ENCODE data around the gene PRSS8. TPM values are rescaled to one million over a fixed set of nuclear protein-coding genes. Genes with fewer than 3 reads are reported as not detected.
A peak's percentile ranks its signal among the peaks of the same experiment; 100 is the strongest.
"Not testable (repeated sequence)": the region's sequence is repeated elsewhere in the genome, so short reads cannot be mapped to it uniquely, and the experiment has no call there.

Gene PRSS8
- total RNA-seq, 2 experiments from 2014 or later = not detected

GRCh38 chr16:31167315-31167714 is 31.8 kb upstream of the PRSS8 start:
- Mint-ChIP-seq H3K36me3 (ENCODE audit: low read depth) (no peaks in the 10 kb centered on the region), H3K27me3 (peaks cover 2% of the 10 kb centered on the region), H3K4me1 (no peaks in the 10 kb centered on the region), H3K9me3 (no peaks in the 10 kb centered on the region), H3K4me3 (no peak overlapping the region), H3K27ac (no peak overlapping the region)
- ChIA-PET CTCF (no interaction called here), POLR2A (interaction anchor here (1.3 to 3.4 kb wide), 2 partner anchors 10 to 13 kb away, joined by 4 to 16 read pairs; partner anchors contain the start of gene FUS)
- no peak for DNase-seq

GRCh38 chr16:31157136-31157535 is 21.6 kb upstream of the PRSS8 start:
- H3K4me1 Mint-ChIP-seq = peaks cover 6% of the 10 kb centered on the region
- DNase-seq = no peak
- peaks cover 15% of the 10 kb centered on the region for H3K27me3 Mint-ChIP-seq
- POLR2A ChIA-PET = interaction anchor here (0.9 to 2.7 kb wide), 3 partner anchors 15 to 23 kb away, joined by 3 to 12 read pairs (median 4); partner anchors contain the start of gene FUS
- no peak overlapping the region for H3K27ac Mint-ChIP-seq
- H3K36me3 Mint-ChIP-seq (ENCODE audit: low read depth) = no peaks in the 10 kb centered on the region
- H3K4me3 Mint-ChIP-seq = no peak overlapping the region
- no peaks in the 10 kb centered on the region for H3K9me3 Mint-ChIP-seq
- CTCF ChIA-PET = interaction anchor here (0.5 to 5.2 kb wide), 4 partner anchors 14 to 196 kb away, joined by 3 to 37 read pairs (median 3); no protein-coding TSS in a partner anchor

- not testable (repeated sequence) for H3K9me3 Mint-ChIP-seq; H3K4me3 Mint-ChIP-seq; DNase-seq; H3K27ac Mint-ChIP-seq; H3K4me1 Mint-ChIP-seq; H3K36me3 Mint-ChIP-seq (ENCODE audit: low read depth)
- CTCF ChIA-PET = interaction anchor here (0.6 kb wide), 1 partner anchor 319 kb away, joined by 4 read pairs; no protein-coding TSS in a partner anchor
- POLR2A ChIA-PET = interaction anchor here (2.1 kb wide), 1 partner anchor 8 kb away, joined by 5 read pairs; no protein-coding TSS in a partner anchor
- H3K27me3 Mint-ChIP-seq = peaks cover 12% of the 10 kb centered on the region
Observed at GRCh38 chr16:31150976-31151375, 15.4 kb upstream of the PRSS8 start.

- CTCF ChIA-PET = interaction anchor here (0.6 kb wide), 1 partner anchor 320 kb away, joined by 4 read pairs; no protein-coding TSS in a partner anchor
- POLR2A ChIA-PET = no interaction called here
- no peak within 1 kb of the TSS for H3K4me3 Mint-ChIP-seq
- no peak for DNase-seq
- H3K27ac Mint-ChIP-seq = no peak within 1 kb of the TSS
- no peaks in the 10 kb centered on the region for H3K9me3 Mint-ChIP-seq
- peaks cover 9% of the 10 kb centered on the region for H3K27me3 Mint-ChIP-seq
- H3K36me3 Mint-ChIP-seq (ENCODE audit: low read depth) = no peaks in the 10 kb centered on the region
- peaks cover 2% of the 10 kb centered on the region for H3K4me1 Mint-ChIP-seq
Observed at GRCh38 chr16:31149894-31150890, 14.7 kb upstream of the PRSS8 start, which contains the start of gene PRSS36. PRSS36 (minus strand) TSS chr16:31150066; CDS start chr16:31150035, 31 bp downstream.

DNA sequence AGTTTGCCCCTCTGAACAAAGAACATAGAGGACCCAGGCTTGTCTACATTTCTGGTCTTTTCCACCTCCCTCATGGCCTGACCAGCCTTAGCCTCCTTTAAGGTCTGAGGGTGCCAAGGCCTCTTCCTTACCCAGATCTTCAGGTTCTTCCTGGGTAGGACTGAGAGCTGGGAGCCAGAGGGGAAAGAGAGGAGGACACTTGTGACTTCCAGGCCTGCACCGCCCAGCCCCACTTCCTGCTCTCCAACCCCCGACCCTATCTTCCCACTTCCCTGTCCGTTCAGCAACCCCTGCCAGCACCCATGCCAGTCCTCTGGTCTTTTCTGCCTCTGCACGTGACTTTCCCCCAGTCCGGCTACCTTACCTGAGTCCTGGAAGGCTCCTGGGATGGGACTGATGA is 13.8 kb upstream of the PRSS8 start:
- DNase-seq = no peak
- peaks cover 2% of the 10 kb centered on the region for H3K4me1 Mint-ChIP-seq
- no peak overlapping the region for H3K4me3 Mint-ChIP-seq
- POLR2A ChIA-PET = no interaction called here
- H3K36me3 Mint-ChIP-seq (ENCODE audit: low read depth) = no peaks in the 10 kb centered on the region
- no peak overlapping the region for H3K27ac Mint-ChIP-seq
- peaks cover 9% of the 10 kb centered on the region for H3K27me3 Mint-ChIP-seq
- no peaks in the 10 kb centered on the region for H3K9me3 Mint-ChIP-seq
- CTCF ChIA-PET = no interaction called here

- CTCF ChIA-PET = no interaction called here
- Mint-ChIP-seq H3K9me3 (no peaks in the 10 kb centered on the region), H3K27me3 (peaks cover 9% of the 10 kb centered on the region), H3K4me1 (peaks cover 2% of the 10 kb centered on the region), H3K27ac (no peak overlapping the region), H3K36me3 (ENCODE audit: low read depth) (no peaks in the 10 kb centered on the region), H3K4me3 (no peak overlapping the region)
- POLR2A ChIA-PET = no interaction called here
- no peak for DNase-seq
Observed at GRCh38 chr16:31148896-31149295, 13.4 kb upstream of the PRSS8 start.

GRCh38 chr16:31148281-31148728 is 12.8 kb upstream of the PRSS8 start:
- CTCF ChIA-PET = no interaction called here
- POLR2A ChIA-PET = no interaction called here
- peaks cover 8% of the 10 kb centered on the region for H3K4me1 Mint-ChIP-seq
- no peak overlapping the region for H3K4me3 Mint-ChIP-seq
- no peaks in the 10 kb centered on the region for H3K9me3 Mint-ChIP-seq
- H3K27ac Mint-ChIP-seq = no peak overlapping the region
- no peaks in the 10 kb centered on the region for H3K36me3 Mint-ChIP-seq (ENCODE audit: low read depth)
- H3K27me3 Mint-ChIP-seq = peaks cover 9% of the 10 kb centered on the region
- no peak for DNase-seq

GRCh38 chr16:31147574-31147973 is 12.0 kb upstream of the PRSS8 start:
- DNase-seq = no peak
- no peaks in the 10 kb centered on the region for H3K9me3 Mint-ChIP-seq
- no peak overlapping the region for H3K27ac Mint-ChIP-seq
- no peak overlapping the region for H3K4me3 Mint-ChIP-seq
- H3K27me3 Mint-ChIP-seq = peaks cover 9% of the 10 kb centered on the region
- peaks cover 9% of the 10 kb centered on the region for H3K4me1 Mint-ChIP-seq
- no peaks in the 10 kb centered on the region for H3K36me3 Mint-ChIP-seq (ENCODE audit: low read depth)
- CTCF ChIA-PET = no interaction called here
- POLR2A ChIA-PET = no interaction called here

GRCh38 chr16:31145398-31145990 is 10.0 kb upstream of the PRSS8 start:
- Mint-ChIP-seq H3K36me3 (ENCODE audit: low read depth) (no peaks in the 10 kb centered on the region), H3K4me1 (peaks cover 20% of the 10 kb centered on the region), H3K27ac (no peak overlapping the region), H3K27me3 (peaks cover 9% of the 10 kb centered on the region), H3K9me3 (no peaks in the 10 kb centered on the region), H3K4me3 (no peak overlapping the region)
- no peak for DNase-seq
- POLR2A ChIA-PET = interaction anchor here (8.1 kb wide), 1 partner anchor 33 kb away, joined by 96 read pairs; the partner anchor contains the start of gene FUS
- CTCF ChIA-PET = interaction anchor here (0.7 kb wide), 2 partner anchors 34 to 602 kb away, joined by 4 to 5 read pairs; no protein-coding TSS in a partner anchor

GRCh38 chr16:31144418-31144817 is 8.9 kb upstream of the PRSS8 start:
- H3K9me3 Mint-ChIP-seq; H3K36me3 Mint-ChIP-seq (ENCODE audit: low read depth); H3K4me3 Mint-ChIP-seq; H3K27ac Mint-ChIP-seq; H3K27me3 Mint-ChIP-seq; DNase-seq: not testable (repeated sequence)
- CTCF ChIA-PET = interaction anchor here (1.2 to 3.7 kb wide), 4 partner anchors 14 to 160 kb away, joined by 3 to 71 read pairs (median 36); partner anchors contain the start of genes HSD3B7 and KAT8
- H3K4me1 Mint-ChIP-seq = peaks cover 20% of the 10 kb centered on the region
- POLR2A ChIA-PET = interaction anchor here (1.0 to 8.1 kb wide), 3 partner anchors 27 to 71 kb away, joined by 3 to 96 read pairs (median 3); partner anchors contain the start of genes FUS, KAT8, ZNF646 and ZNF668

GRCh38 chr16:31143694-31144148 is 8.2 kb upstream of the PRSS8 start:
- Mint-ChIP-seq H3K4me1 (peaks cover 20% of the 10 kb centered on the region), H3K4me3 (peak overlapping the region; percentile 50), H3K9me3 (no peaks in the 10 kb centered on the region), H3K27me3 (peaks cover 9% of the 10 kb centered on the region), H3K27ac (peak overlapping the region; percentile 52), H3K36me3 (ENCODE audit: low read depth) (no peaks in the 10 kb centered on the region)
- CTCF ChIA-PET = interaction anchor here (1.4 to 3.7 kb wide), 7 partner anchors 14 to 329 kb away, joined by 3 to 71 read pairs (median 17); partner anchors contain the start of genes HSD3B7 and KAT8
- POLR2A ChIA-PET = interaction anchor here (0.7 to 8.1 kb wide), 8 partner anchors 26 to 194 kb away, joined by 3 to 96 read pairs (median 4); partner anchors contain the start of genes FUS, KAT8, ZNF646 and ZNF668
- DNase-seq = no peak

DNA sequence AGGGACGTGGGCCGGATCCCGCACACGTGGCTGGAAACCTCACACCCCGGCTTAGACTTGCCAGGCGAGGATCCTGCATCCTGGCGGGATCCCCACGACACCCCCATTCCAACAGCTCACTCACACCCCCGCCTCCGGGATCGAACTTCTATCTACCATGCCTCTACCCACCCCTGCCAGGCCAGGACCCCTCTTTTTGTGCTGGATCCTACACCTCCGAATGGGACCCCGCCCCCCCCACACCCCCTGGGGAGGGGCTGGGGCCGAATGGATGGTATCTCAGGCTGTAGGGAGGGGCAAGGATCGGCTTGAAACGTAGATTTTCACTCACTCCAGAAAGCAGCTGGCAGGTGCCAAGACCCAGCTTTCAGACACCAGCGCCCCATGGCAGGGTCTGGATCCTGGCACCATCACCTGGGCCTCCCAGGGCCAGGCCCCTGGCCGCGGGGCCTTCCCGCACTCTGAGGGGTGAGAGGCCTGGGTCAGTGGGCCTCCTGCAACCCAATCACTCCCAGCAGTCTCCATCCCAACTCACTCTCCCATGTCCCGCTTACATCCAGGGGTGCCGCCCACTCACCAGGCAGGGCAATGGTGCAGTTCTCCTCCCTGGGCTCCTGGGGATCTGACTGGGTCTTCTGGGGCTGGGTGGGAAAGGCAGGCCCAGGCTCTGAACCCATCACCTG is 7.6 kb upstream of the PRSS8 start:
- DNase-seq = no peak
- Mint-ChIP-seq H3K9me3 (no peaks in the 10 kb centered on the region), H3K27ac (peak overlapping the region; percentile 40), H3K27me3 (peaks cover 9% of the 10 kb centered on the region), H3K4me3 (peak overlapping the region; percentile 50), H3K36me3 (ENCODE audit: low read depth) (no peaks in the 10 kb centered on the region), H3K4me1 (peaks cover 20% of the 10 kb centered on the region)
- ChIA-PET POLR2A (interaction anchor here (0.7 to 8.1 kb wide), 20 partner anchors 9 to 730 kb away, joined by 3 to 96 read pairs (median 5); partner anchors contain the start of genes ARMC5, FUS, KAT8 and ZNF267), CTCF (interaction anchor here (1.0 to 3.7 kb wide), 46 partner anchors 10 to 730 kb away, joined by 3 to 71 read pairs (median 6); partner anchors contain the start of genes ARMC5, FUS, HSD3B7 and KAT8)
